HepG2 (cell line): ENCODE measurements around the gene PIM3. TPM values are rescaled to one million over a fixed set of nuclear protein-coding genes. Genes with fewer than 3 reads are reported as not detected.

ENCODE experiments used
- ATF5 ChIP-seq: sonication (generic); formaldehyde crosslinking; IDR thresholded peaks from 2 replicates; pipeline ENCODE4 v1.4.0; 2020; ENCODE audit warnings: mild to moderate bottlenecking, low read depth, missing genetic modification reagents
- CHD4 ChIP-seq: fragments of 200-600 bp; sonication (generic); IDR thresholded peaks from 2 replicates; pipeline ENCODE4 v1.7.0; 2017; ENCODE audit warnings: mild to moderate bottlenecking, low read length, borderline replicate concordance
- FOXO4 ChIP-seq: sonication (generic); formaldehyde crosslinking; conservative IDR thresholded peaks from 2 replicates; pipeline ENCODE4 v1.8.1; 2023; ENCODE audit warnings: missing genetic modification reagents
- GATAD2A ChIP-seq: IDR thresholded peaks from 2 replicates; pipeline ENCODE4 v1.6.1; 2016
- GLI4 ChIP-seq: sonication (generic); formaldehyde crosslinking; IDR thresholded peaks from 2 replicates; pipeline ENCODE4 v1.5.1; 2020; ENCODE audit warnings: missing genetic modification reagents, mild to moderate bottlenecking, moderate library complexity, borderline replicate concordance
- HMG20A ChIP-seq: IDR thresholded peaks from 2 replicates; pipeline ENCODE4 v1.6.1; 2016; ENCODE audit warnings: borderline replicate concordance
- IKZF1 ChIP-seq: fragments of 450-650 bp; IDR thresholded peaks from 2 replicates; pipeline ENCODE4 v1.7.1; 2016
- KDM5A ChIP-seq: fragments of 200-600 bp; sonication (generic); IDR thresholded peaks from 2 replicates; pipeline ENCODE4 v1.7.0; 2018; ENCODE audit warnings: antibody characterized with exemption, mild to moderate bottlenecking, low read length, borderline replicate concordance
- MIER2 ChIP-seq: IDR thresholded peaks from 2 replicates; pipeline ENCODE4 v1.6.1; 2016; ENCODE audit warnings: missing biosample characterization, missing genetic modification reagents
- MYC ChIP-seq: sonication (generic); formaldehyde crosslinking; IDR thresholded peaks from 2 replicates; pipeline ENCODE4 v1.9.0; 2021; ENCODE audit warnings: missing genetic modification reagents, borderline replicate concordance
- NCOA5 ChIP-seq: sonication (generic); formaldehyde crosslinking; IDR thresholded peaks from 2 replicates; pipeline ENCODE4 v1.4.0; 2020; ENCODE audit warnings: missing genetic modification reagents
- POLR2A ChIP-seq, 2 experiments: IDR thresholded peaks; 2 replicates each; pipeline ENCODE4 v1.6.1; 2011; ENCODE audit warnings: low read depth in 2 of 2, low read length in 2 of 2, mild to moderate bottlenecking in 1 of 2, moderate library complexity in 1 of 2; ENCODE audit not compliant: insufficient read depth in 1 of 2
- PRMT3 ChIP-seq: sonication (generic); formaldehyde crosslinking; IDR thresholded peaks from 2 replicates; pipeline ENCODE4 v1.8.1; 2022; ENCODE audit warnings: low read depth, mild to moderate bottlenecking, moderate library complexity, missing genetic modification reagents, borderline replicate concordance
- PTBP1 ChIP-seq: fragments of 200-400 bp; formaldehyde crosslinking; IDR thresholded peaks from 2 replicates; pipeline ENCODE4 v1.6.1; 2018; ENCODE audit warnings: low read length, low read depth; ENCODE audit not compliant: poor library complexity, severe bottlenecking
- U2AF2 ChIP-seq: fragments of 200-400 bp; formaldehyde crosslinking; IDR thresholded peaks from 2 replicates; pipeline ENCODE4 v1.6.1; 2017; ENCODE audit warnings: low read depth, mild to moderate bottlenecking, low read length
- ZNF441 ChIP-seq: sonication (generic); formaldehyde crosslinking; IDR thresholded peaks from 2 replicates; pipeline ENCODE4 v1.7.0; 2021; ENCODE audit warnings: missing genetic modification reagents, borderline replicate concordance
- ZNF724P ChIP-seq: sonication (generic); formaldehyde crosslinking; IDR thresholded peaks from 2 replicates; pipeline ENCODE4 v1.8.0; 2022; ENCODE audit warnings: missing genetic modification reagents, borderline replicate concordance
- ZNF839 ChIP-seq: sonication (generic); formaldehyde crosslinking; IDR thresholded peaks from 2 replicates; pipeline ENCODE4 v1.4.0; 2020; ENCODE audit warnings: missing genetic modification reagents, mild to moderate bottlenecking, borderline replicate concordance
- ZXDC ChIP-seq: sonication (generic); formaldehyde crosslinking; IDR thresholded peaks from 2 replicates; pipeline ENCODE4 v1.5.0; 2020; ENCODE audit warnings: mild to moderate bottlenecking, missing genetic modification reagents
- polyA plus RNA-seq, 8 experiments: library from polyadenylated mRNA; depleted of rRNA in 3 of 8; stranded (reverse) in 7 of 8; unstranded in 1 of 8; fragments of >200 nt; fragmentation: Illumina TruSeq in 4 of 8; extraction: Trizol in 4 of 8; gene quantifications; 2 replicates each; pipeline versions ENCODE4 v1.2.1 to v1.2.3, GENCODE V29; 2011 to 2016; ENCODE audit warnings: low read depth in 4 of 8, missing spikeins in 1 of 8, mixed read lengths in 1 of 8; ENCODE audit not compliant: insufficient read depth in 1 of 8
- total RNA-seq, 5 experiments: library from RNA; depleted of rRNA; stranded (reverse); fragments of >200 nt; fragmentation: Illumina TruSeq; extraction: Trizol; gene quantifications; 2 replicates each; pipeline ENCODE4 v1.2.3, GENCODE V29; 2016; ENCODE audit warnings: low read depth in 1 of 5
- TF ChIP-seq, protein P1 (sequence below): sonication (generic); formaldehyde crosslinking; IDR thresholded peaks from 2 replicates; pipeline ENCODE4 v1.8.1; 2023; ENCODE audit warnings: missing genetic modification reagents, mild to moderate bottlenecking, borderline replicate concordance
- TF ChIP-seq, protein P2 (sequence below): sonication (generic); formaldehyde crosslinking; IDR thresholded peaks from 2 replicates; pipeline ENCODE4 v1.5.1; 2020; ENCODE audit warnings: mild to moderate bottlenecking, missing genetic modification reagents, borderline replicate concordance
- TF ChIP-seq, protein P3 (sequence below): sonication (generic); formaldehyde crosslinking; conservative IDR thresholded peaks from 2 replicates; pipeline ENCODE4 v1.4.0; 2020; ENCODE audit warnings: missing genetic modification reagents

PIM3 gene
- total and polyA plus RNA-seq, 2 of the 13 experiments (the other 11 are each of a cell fraction or from before 2014, with no cell fraction given) = 21.6 to 31.2 TPM

DNA sequence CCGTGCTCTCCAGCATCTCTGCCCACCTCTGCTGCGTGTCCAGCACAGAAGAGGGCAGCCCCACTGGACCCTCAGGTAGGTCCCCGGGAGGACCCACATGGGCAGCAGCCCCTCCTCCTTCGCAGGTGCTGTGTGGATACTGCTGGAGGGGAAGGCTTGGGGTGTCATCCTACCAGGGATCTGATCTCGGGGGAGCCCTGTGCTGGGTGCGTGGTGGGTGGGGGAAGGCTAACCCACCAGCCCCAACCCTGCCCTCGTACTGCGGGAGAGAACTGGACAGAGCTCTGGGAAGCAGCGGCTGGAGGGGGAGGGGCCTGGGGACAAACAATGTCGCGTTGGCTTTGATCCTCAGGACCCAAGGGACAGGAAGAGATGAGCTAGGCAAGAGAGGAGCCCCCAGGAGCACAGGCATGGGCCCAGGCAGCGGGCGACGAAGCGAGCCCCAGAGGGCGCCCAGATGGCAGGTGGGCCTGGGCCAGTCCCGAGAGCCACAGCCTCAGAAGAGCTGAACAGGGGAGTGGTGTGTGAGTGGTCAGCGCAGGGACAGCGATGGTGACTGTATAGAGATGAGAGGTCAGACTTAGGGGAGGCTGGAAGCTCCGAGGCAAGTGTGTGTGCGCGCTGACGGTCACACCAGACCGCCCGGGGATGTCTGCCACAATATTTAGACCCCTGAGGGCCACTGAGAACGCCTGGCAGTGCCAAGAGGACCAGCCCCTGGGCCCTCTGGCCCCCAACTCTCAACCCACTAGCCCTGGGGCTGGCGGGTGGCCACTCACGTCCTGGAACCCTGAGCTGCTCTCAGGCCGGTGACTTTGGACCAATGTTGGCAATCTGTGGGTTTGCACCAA is 1.4 kb upstream of the PIM3 start (continued):
- TF ChIP-seq ZNF441 (CRISPR knock-in tag) (no peak; the same call in 1 of the 2 replicates), POLR2A (IDR thresholded peaks at IDR 0.05; ENCODE audit: insufficient read depth in 1 of 2, low read depth in 2 of 2, low read length in 2 of 2) (no peak), IKZF1 (no peak), PRMT3 (no peak), NCOA5 (CRISPR knock-in tag) (no peak), MYC (0 out of 2 replicates have a peak, but pooled peaks have one; percentile 66), ATF5 (CRISPR knock-in tag) (no peak), U2AF2 (no peak), PTBP1 (no peak), GATAD2A (CRISPR knock-in tag) (peak; percentile 61; the same call in 1 of the 2 replicates), MIER2 (CRISPR knock-in tag) (peak; percentile 31; the same call in 1 of the 2 replicates), GLI4 (CRISPR knock-in tag) (peak; percentile 28; the same call in 1 of the 2 replicates), FOXO4 (CRISPR knock-in tag) (no peak), HMG20A (CRISPR knock-in tag) (no peak), ZNF839 (no peak), ZXDC (CRISPR knock-in tag) (peak; percentile 63; the same call in 1 of the 2 replicates), CHD4 (no peak), ZNF724P (CRISPR knock-in tag) (peak; percentile 84; the same call in 1 of the 2 replicates), KDM5A (no peak)
- TF ChIP-seq, protein P1, sequence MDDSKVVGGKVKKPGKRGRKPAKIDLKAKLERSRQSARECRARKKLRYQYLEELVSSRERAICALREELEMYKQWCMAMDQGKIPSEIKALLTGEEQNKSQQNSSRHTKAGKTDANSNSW (CRISPR knock-in tag) = no peak
- TF ChIP-seq, protein P2, sequence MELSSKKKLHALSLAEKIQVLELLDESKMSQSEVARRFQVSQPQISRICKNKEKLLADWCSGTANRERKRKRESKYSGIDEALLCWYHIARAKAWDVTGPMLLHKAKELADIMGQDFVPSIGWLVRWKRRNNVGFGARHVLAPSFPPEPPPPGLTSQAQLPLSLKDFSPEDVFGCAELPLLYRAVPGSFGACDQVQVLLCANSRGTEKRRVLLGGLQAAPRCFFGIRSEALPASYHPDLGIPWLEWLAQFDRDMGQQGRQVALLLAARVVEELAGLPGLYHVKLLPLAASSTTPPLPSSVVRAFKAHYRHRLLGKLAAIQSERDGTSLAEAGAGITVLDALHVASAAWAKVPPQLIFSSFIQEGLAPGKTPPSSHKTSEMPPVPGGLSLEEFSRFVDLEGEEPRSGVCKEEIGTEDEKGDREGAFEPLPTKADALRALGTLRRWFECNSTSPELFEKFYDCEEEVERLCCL = no peak
- TF ChIP-seq, protein P3, sequence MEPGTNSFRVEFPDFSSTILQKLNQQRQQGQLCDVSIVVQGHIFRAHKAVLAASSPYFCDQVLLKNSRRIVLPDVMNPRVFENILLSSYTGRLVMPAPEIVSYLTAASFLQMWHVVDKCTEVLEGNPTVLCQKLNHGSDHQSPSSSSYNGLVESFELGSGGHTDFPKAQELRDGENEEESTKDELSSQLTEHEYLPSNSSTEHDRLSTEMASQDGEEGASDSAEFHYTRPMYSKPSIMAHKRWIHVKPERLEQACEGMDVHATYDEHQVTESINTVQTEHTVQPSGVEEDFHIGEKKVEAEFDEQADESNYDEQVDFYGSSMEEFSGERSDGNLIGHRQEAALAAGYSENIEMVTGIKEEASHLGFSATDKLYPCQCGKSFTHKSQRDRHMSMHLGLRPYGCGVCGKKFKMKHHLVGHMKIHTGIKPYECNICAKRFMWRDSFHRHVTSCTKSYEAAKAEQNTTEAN (CRISPR knock-in tag) = no peak; the same call in 1 of the 2 replicates
